Cerebellar cortex (tissue), 1 donor: ENCODE results near the gene CAMK2B.
"Not testable (repeated sequence)": the region's sequence is repeated elsewhere in the genome, so short reads cannot be mapped to it uniquely, and the experiment has no call there.

Experiments used
- DNase-seq: peaks from one replicate; pipeline ENCODE4 v3.0.0-alpha.2; 2015; ENCODE audit warnings: low spot score

CAMK2B gene

DNA sequence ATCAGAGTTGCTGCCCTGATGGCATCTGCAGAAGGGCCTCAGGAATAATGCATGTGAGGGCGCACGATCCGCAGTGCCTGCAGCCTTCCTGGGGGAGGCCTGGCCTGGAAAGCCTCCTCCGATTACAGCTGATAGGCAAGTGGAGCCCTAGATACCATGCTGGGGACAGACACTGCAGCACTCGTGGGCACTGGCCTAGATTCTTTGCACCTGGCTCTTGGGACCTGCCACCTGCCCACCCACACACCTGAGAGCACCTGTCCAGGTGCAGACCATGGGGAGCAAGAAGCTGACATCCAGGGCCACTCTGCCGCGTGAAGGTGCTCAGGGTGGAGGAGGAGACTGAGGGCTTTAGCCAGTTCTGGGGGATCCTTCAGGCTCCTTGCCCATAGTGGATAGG lies 109.9 kb downstream of the CAMK2B start:
- DNase-seq, result no peak

DNA sequence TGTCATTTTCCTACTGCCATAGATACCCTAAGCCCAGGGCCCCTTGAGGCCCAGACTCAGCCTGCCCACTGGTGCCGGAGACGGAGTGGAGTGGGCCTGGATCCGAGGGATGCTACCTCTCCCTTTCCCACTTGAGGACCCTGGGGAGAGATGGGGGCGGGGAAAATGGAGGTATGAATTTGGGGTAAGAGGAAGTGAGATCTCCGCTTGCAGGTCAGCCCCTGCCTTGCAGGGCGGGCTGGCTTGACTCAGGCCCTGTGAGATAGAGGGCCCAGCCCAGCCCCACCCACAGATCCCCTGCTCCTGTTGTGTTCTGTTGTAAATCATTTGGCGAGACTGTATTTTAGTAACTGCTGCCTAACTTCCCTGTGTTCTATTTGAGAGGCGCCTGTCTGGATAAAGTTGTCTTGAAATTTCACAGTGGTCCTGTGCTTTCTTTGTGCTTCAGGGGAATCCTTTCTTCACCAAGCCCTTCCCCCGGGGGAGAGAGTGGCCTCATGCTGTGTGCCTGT lies 111.5 kb downstream of the CAMK2B start:
- no peak for DNase-seq

DNA sequence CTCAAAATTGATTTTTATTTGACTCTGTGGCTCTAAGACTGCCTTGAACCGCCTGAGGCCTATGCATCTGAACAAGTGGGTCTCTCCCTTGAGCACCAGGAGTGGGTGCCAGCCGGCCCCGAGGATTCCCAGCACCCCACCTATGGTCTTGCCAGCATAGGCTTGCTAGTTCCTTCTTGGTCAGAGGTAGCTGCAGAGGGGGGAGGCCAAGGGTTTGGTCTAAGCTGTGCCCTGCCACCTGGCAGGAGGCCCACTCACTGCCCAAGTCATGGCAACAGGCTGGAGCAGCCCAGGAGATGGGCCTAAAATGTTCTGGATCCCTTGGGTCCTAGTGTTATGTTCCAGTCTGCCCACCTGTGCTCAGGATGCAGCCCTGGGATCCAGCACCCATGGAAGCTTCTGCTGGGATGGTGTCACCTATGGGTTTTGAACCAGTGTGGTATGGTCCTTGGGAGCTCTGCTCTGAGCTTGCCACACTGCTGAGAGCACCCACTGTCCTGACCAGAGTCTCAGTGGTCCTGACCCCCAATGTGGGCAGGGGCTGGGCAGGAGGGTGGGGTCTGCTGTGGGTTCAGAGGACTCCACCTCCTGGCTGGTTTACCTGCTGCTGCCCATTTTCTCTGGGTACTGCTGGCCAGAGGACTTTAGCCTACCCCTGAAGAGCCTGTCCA lies 112.1 kb downstream of the CAMK2B start:
- no peak for DNase-seq

DNA sequence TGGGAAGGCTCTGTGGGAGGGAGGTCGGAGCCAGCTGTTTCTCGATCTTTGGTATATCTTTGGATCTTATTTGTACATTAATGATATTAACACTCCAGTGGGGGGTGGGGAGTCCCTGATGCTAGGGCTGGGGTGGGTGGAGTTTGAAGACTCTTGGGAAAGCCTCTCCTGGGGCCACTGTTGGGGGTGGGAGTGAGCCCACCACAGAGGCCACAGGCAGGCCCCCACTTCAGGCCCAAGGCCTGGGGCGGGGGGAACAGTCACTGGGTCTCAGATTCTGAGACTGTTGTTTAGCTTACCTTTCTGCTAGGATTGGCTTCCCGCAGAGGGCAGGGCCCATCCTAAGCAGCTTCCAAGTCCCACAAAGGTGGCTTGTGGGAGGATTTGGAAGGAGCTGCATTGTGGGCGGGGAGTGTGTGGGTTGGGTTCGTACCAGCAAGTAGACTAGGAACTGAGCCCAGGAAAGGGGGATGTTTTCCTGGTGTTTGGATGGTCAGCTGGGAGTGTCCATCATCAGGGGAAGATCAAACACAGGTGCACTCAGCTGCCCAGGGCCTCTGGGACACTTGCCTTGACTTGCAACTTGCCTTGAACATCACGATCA lies 112.7 kb downstream of the CAMK2B start:
- no peak for DNase-seq

DNA sequence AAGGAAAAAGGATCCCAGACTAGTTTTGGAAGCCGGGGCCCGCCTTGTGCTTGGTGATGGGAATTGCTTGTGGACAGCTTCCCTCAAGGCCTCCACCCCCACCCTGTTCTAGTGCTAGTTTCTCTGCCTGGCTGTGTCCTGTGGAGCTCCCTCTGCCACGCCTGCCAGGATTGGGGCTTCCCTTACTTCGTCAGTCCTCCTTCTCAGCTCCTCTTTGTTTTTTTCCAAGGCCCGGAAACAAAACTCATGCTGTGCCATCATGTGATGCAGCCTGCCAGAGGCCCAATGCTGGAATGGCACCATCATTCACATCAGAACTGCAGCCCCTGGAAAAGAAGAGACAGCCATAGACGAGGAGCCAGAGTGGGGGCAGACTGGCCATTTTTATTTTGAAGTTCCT lies 113.4 kb downstream of the CAMK2B start:
- DNase-seq, result peak; percentile 38

DNA sequence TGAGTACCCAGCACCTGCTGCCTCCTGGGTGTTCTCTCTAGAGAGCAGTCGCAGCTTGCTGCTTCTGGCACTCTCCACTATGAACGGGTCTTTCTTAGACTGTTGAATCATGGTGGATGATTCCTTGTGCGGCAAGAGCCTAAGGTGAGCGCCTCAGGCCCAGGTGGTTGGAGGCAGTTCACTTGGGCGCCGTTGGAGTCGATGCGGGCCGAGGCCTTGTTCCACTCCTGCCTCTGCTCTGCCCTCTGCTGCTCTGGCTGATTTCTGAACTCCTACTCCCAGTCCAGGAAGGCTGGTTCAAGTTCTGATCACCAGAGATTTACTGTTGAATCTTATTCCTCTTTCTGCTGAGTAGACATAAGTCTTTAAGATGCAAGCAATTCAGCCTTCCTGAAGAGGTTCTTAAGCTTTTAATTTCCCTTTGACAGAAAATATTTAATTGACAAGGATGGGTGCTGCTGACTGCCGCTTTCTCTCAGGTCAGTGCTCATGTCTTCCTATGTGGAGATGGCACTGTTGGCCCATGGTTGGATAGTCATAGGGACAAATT lies 114.2 kb downstream of the CAMK2B start:
- no peak for DNase-seq

DNA sequence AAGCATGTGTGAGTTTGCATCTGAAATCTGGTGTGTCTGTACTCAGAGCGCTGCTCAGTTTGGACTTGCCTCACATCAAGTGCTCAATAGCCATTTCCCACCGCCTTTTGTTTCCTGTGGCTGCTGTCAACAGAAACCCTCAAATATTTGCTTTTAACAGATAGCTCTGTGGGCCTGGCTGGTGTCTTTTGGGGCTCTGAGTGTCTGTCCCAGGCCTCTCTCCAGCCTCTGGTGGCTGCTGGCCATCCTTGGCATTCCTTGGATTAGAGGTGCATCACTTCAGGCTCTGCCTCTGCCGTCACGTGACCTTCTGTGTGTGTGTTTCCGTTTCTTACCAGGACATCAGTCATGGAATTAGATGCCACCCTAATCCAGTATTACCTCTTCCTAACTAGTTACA lies 115.3 kb downstream of the CAMK2B start:
- no peak for DNase-seq

DNA sequence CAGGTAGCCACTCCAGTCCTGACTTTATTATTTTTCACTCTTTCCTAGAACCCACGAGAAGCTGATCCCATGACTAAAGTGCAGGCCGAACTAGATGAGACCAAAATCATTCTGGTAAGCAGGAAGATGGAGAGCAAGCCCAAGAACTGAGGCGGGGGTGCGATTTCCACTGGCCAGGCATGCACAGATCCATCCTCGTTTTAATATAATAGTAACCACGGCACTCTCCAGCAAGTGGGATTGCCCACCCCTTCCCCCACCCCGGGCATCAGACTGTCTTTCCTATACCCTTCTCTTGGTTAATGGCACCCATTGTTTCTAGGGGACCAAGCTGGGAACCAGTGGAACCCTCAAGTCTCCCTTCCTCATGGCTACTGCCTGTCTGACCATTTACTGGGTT lies 117.3 kb downstream of the CAMK2B start:
- DNase-seq, result no peak

DNA sequence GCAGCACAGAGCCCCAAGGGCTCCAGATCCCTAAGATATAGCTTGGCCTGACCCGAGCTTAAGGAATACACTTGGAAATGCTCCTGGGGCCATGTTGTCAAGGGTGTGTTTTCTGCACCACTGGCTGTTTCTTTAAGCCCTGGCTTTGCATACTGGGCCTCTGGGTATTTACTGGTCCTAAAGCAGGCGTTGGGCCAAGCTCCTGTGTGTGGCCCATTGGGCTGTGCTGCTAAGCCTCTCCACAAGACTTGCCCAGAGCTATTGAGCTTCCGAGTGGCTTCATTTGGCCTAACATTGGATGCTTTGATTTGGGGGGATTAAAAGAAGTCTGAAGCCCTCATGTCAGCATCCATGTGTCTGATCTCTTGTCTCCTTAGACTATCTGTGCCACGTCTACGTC lies 119.4 kb downstream of the CAMK2B start:
- no peak for DNase-seq

DNA sequence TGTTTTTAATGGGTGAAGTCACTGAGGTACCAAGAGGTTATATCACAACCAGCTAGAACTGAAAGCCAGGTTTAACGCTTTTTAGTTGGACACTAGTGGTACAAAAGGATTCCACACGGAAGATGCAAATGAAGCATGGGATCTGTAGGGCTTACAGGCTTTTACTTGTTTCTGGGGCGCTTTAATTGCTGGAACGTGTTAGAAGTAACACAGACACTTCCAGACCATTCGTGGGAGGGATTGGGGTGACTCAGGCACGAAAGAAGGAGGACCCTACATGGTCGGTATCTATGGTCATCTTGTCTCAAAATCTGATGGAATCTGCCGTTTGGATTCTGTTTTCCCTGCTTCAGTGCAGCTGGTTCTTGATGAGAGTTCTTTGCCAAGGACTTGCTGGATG lies 123.6 kb downstream of the CAMK2B start:
- no peak for DNase-seq

DNA sequence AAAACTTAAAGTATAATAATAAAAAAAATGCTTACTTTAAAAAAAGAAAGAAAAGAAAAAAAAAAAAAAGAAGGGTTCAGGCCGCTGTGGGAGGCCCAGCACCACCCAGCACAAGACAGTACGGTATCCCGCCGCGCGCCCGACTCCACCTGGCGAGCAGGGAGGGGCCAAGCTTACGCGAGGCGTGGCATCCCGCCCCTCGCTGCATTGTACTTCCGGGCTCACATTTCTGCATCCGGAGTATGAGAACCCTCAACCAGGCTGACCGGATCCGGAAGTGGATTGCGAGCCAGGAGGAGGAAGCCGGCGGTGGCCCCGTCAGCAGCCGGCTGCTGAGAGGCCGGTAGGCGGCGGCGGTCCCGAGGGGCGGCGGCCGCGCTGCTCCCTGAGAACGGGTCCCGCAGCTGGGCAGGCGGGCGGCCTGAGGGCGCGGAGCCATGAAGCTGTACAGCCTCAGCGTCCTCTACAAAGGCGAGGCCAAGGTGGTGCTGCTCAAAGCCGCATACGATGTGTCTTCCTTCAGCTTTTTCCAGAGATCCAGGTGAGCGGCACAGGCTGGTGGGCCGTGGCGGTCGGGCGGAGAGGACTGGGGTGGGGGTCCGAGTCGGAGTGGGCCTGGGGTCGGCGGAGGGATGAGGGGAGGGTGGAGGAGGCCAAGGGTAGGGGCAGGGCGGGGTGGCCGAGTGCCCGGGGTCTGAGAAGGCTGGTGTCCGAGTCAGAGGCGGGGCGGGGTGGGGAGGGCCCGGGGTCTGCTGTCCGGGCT lies 124.5 kb downstream of the CAMK2B start, which contains the start of gene YKT6:
YKT6 (plus strand) TSS at position 280 of the 763 bp plus-strand sequence; CDS start at position 438, 158 bp downstream.
- peak; percentile 97 for DNase-seq

DNA sequence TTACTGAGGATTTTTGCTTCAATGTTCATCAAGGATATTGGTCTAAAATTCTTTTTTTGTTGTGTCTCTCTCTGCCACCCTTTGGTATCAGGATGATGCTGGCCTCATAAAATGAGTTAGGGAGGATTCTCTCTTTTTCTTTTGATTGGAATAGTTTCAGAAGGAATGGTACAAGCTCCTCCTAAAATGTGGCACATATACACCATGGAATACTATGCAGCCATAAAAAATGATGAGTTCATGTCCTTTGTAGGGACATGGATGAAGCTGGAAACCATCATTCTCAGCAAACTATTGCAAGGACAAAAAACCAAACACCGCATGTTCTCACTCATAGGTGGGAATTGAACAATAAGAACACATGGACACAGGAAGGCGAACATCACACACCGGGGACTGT lies 125.2 kb downstream of the CAMK2B start:
- DNase-seq, result not testable (repeated sequence)

DNA sequence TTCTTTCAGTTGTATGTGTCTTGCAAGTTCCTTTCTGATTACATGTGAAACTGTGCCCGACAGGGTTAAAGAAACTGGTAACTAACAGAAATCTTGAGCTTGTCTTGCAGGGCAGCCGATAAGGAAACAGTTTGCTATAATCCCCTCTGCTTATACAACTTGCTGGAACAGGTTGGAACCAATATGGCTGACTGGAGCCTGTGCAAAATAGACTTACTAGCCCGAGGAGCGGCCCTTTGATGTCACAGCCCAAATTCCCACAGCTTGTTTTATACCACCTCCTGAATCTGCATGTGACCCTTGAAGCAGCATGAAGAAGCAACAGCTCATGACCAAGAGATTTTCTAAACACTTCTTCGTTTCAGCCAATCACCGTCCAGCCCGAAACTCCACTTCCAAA lies 127.9 kb downstream of the CAMK2B start:
- no peak for DNase-seq

DNA sequence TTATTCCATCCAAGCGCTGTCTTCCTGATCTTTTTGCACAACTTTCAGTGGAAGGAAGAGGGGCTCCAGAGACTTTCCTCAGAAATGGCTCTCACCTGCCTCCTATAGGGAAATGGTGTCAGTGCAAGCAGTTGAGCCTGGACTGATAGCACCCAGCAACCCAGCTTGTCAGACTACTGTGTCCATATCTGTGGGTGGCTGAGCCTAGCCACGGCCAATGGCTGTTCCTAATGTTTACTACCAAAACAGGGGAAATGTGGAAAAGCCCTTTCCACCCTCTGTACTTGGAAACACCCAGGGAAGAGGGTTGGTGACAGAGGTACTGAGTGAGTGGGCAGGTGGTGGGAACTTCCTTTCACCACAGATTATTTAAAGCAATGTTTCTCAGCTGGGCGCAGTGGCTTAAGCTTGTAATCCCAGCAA lies 128.9 kb downstream of the CAMK2B start:
- DNase-seq, result peak; percentile 79

DNA sequence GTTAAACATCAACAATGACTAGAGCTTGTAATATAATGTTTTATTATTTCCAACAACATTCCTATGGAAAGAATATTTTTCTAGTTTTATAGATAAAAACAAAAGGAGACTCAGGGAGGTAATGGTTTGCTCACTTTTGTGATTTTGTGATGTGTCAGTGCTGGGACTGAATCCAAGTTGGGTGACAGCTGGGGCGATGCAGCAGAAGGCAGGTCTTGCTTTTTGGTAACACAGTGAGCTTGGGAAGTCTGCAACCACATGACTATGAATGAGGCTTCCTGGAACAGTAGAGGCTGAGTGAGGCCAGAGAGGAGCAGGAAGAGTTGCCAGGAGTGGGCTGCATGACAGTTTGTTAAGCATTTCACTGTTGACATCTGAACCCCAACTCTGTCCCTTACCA lies 129.5 kb downstream of the CAMK2B start:
- DNase-seq, result peak; percentile 40

DNA sequence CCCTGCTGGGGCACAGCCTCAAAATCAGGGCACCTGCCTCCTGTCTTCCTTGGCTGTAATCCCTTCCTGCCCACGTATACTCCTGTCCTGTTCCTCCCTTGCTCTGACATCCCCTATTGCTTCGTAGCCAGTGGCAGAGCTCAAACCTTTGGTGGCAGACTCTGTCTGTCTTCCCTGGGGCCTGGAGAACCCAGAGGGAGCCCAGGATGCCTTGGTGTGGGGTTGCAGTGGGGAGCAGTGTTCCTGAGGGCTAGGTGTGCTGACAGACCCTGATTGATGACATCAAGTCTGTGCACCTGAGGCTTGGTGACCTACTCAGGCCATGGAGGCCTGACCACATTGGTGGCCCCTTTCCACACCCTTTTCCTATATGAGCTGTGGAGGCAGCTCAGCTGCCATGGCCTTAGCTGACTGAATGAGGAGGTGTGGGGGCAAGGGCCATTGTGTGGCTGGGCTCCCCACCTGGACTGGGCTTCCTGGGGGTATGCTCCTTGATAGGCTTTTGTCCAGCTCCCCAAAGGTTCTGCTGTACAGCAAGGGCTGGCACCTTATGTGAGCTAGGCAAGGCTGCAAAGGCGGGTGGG lies 130.7 kb downstream of the CAMK2B start:
- DNase-seq, result no peak

DNA sequence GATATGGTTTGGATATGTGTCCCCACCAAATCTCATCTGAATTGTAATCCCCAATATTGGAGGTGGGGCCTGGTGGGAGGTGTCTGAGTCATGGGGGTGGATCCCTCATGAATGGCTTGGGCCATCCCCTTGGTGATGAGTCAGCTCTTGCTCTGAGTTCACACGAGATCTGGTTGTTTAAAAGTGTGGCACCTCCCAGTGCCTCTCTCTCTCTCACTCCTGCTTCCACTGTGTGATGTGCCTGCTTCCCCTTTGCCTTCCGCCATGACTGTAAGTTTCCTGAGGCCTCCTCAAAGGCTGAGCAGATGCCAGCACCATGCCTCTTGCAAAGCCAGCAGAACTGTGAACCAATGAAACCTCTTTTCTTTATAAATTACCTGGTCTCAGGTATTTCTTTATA lies 131.3 kb downstream of the CAMK2B start:
- no peak for DNase-seq

DNA sequence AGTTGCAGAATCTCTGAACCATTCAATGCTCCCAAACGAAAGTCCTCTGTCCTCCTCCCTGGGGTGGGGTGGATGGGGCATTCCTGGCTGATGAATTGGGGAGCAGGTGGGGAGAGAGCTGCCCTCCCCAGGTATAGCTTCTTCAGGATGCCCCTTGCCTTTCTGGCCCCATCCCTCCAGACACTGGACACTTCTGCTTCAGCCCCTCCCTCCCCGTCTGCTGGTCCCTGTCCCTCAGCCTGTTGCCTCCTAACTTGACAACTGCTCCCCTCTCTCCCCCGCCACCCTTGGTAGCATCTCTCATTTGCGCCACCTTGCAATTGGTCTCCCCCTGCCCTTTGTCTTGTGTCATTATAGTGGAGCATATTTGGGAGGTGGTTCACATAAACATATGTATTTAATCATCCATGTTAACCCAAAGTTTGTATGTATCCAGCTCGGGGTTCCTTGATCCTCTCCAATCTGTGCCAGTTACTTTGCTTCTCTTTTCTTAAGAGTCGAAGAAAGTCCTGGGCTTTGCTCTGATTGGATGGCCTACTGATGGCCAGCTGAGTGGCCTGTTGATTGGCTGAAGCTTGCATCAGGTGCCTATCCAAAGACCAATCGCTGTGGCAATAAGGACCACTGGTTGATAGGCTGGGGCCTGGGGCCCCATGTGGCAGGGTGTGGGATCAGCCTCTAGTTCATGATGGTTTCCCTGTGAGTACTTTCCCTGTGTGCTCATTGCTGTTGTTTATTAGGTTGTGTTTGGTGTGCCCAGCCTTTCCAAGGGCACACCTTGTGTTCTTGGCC lies 132.2 kb downstream of the CAMK2B start:
- DNase-seq, result no peak

DNA sequence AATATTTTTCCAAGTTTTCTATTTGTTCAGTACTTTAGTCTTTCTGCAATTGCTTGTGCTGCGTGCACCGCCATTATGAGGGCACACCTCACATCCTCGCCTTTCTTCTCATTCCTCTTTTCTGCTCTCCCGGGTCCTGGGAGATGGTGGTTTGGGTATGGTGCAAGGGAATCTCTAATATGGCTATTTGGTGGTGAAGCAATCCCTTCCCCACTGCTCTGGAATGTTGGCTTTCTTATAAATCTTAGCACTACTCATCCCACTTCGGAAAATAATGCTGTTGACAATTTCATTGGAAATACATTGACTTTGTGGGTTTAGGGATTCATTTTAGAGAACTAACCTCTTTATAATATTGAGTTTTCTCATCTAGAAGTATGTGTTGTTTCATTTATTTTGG lies 134.2 kb downstream of the CAMK2B start:
- no peak for DNase-seq

DNA sequence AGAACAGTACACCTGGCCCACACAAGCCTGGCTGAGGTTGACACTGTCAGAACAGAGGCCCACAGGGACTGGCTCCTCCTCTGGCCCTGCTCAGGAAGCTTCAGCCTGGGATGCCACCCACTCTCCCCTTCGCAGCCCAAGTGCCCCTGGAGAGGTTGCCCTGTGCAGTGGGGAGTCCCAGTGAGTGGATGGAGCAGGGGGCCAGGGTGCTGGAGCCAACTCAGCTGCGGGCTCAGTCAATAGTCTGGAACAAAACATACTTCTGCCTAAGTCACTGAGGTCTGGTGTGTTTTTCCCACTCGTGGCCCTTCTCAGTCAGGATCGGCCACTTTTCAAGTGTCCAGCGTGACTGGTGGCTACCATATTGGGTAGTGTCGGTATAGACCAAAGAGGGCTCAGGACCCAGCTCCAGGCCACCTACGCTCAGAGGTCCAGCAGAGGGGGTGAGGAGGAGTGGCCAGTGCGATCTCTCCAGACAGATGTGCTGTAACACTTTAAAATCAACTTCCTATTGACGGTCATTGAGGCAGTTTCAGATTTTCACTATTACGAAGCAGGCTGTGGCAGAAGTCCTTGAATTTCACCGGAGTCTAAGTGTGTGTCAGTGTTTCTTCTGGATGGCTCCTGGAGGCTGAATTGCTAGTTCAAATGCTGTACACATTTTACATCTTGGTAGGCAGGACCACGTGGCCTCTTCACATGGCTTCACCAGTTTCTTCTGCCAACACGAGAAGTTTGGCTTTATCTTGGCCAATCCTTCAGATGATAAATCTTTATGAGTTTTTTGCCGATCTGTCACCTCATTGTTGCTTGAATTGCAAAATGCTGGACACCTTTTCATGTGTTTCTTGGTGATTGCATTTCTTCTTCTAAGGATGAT lies 135.2 kb downstream of the CAMK2B start:
- DNase-seq, result no peak
